NCI-H524 (cell line): ENCODE data around the gene GPR26.
A peak's percentile ranks its signal among the peaks of the same experiment; 100 is the strongest.

Experiments
- DNase-seq, 2 experiments: peaks; one replicate each; lab custom pipeline; 2025; lab: John Stamatoyannopoulos, UW

Gene GPR26

DNA sequence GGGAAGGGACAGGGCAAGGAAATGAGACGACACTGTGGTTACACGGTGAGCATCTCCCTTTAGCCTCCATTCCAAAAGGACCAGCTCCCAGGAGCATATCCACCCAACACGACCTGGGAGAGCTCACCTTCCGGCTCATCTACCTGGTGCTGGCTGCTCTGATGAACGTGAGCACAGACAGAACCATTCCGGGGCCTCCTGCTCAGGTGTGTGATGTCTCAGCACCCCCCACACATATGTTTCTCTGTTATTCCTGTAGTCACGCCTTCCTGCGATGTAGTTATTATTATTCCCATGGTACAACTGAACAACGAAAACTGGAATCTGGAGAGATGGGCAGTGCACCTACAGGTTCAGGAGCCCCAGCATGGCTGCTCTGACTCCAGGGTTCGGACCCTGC is 20.5 kb upstream of the GPR26 start:
- no peak for DNase-seq

DNA sequence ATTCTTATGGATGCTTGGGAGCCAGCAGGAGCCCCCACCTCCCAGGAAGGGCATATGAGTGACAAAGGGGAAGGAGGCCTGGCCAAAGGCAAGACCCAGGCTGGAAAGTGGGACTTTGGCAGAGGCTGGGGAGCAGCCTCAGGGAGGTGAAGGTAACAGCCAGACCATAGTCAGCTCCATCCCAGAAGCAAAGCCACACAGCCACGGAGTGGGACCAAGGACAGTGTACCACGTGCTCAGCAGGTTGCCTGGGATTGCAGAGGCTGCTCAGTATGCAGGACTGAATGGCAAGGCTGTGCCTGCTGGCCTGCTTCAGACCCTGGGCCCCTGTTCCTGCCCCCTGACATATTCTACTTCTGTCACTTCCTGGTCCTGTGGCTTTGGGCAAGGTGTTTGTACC is 17.6 kb upstream of the GPR26 start:
- DNase-seq = no peak

DNA sequence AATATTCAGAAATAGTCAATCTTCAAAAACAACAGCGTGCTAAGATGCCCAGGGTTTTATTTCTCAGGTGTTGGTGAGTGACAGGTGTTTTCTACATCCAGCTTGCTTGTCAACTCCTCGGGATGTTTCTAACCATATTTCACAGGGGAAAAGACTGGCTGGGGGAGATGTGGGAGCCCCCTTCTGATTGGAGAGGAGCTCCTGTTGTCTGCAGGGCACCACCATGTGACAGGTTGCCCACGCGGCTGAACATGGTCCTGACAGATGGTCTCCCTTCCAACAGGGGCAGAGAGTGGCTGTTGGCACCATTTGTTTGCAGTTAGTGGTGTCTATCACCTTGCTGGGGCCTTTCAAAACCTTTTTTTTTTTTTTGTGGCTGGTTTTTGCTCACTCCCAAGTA is 16.5 kb upstream of the GPR26 start:
- peak in 1 of 2 experiments; percentile 26 for DNase-seq

DNA sequence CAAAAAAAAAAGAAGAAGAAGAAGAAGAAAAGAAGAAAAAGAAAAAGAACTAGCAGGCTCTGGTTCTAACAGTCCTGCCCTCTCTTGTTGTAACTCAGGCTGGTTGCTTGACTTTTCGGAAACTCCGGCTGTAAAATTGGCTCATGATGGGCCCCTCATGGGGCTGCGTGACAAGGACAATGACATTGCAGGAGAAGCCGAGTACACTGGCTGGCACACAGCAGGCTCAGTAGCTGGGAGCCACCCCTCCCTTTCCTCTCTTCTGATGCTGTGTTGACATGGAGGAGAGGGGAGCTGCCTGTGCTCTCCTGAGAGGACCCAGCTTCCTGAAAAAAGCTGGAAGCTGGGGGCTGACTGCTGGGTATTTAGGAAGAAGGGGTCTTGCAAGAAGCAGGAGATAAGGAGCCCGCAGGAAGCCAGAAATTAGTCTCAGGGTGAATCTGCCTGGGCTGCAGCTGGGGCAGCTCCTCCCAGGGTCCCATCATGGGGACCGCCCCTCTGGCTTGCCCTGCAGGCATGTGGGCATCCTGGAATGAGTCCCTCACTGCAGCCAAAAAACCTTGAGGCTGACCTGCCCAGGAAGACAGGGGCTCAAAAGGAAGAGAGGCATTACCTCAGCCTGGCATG is 14.6 kb upstream of the GPR26 start:
- DNase-seq = no peak

DNA sequence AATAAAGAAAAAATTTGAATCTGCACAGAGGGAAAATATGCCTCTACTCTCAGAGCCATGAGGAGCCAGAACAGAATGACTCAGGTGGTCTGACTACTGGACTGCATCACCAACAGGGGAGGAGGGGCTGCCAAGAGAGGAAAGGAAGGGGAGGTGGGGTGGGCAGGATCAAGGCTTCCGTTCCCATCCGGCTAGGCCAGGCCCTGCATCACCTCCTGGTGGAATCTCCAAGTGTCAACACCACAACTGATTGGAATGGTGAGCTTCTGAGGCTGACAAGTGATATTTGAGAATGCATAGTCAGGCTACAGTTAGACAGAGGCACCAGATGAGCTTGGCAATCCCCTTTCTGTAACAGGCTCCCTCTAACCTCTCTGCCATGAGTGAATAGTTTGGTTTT is 10.4 kb upstream of the GPR26 start:
- DNase-seq = no peak

DNA sequence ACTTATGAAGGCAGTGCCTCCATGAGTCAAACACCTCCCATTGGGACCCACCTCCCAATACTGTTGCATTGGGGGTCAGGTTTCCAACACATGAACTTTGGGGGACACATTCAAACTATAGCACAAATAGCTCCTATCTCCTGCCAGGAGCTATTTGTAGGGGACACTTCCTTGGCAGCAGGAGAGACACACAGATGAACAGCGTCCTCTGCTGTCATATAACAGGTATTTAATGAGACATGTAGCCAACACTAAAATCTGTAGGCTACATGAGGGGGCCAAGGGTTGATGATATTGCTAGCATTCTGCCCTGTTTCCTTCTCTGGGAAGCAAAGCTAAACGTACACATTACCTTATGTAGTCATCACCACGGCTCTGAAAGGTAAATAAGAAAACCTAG is 2.6 kb upstream of the GPR26 start:
- DNase-seq = no peak

DNA sequence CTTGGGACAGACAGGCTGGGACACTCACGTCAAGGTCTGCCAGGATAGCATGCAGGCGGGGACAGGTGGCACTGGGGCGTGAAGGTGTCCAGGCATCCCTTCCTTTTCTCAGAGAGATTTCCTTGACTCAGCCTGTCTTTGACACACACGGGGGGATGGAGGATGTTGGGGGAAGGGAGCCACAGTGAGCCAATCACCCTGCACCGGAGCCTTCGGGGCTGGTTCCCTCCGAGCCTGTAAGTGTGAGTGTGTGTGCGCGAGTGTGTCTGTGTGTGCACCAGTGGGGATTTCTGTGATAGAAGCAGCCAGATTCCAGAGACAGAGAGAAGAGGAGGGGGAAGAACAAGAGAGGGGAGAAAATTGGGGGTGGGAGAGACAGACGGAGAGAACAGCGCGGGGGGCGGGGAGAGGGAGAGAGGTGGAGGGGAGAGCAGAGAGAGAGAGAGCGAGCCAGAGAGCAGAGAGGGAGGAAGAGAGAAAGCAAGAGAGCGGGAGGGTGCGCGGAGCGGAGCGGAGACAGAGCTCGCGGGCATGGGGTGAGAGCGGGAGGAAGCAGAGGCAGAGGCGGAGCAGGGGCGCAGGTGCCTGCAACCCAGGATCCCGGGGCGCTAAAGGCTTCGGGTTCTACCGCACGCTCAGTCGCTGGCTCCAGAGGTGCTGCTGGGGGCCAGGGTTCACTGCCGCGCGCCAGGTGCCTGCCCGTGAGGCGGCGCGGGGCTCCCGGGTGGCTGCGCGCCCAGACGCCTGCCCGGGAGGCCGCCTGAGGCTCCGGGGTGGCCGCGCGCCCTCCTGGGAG is 466 bp upstream of the GPR26 start:
- peak; percentile 8 to 36 for DNase-seq

DNA sequence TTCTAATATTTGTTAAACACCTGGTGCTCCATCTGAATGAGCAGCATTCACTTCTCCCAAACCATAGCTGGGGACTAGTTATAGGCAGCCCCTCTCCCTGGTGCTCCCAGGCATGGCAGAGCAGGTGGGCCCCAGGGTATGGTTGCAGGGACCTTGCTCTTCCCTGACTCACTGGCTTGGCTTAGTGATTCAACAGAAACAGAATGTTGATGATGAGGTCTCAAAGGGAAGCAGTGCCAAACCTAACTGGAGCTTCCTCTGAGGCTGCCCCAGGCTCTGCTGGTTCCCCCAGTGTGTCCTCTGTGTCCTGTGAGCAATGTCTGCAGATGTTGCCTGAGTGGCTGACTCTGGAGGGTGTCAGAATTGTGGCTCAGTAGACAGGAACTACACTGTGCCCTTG is 3.7 kb downstream of the GPR26 start:
- DNase-seq = no peak

DNA sequence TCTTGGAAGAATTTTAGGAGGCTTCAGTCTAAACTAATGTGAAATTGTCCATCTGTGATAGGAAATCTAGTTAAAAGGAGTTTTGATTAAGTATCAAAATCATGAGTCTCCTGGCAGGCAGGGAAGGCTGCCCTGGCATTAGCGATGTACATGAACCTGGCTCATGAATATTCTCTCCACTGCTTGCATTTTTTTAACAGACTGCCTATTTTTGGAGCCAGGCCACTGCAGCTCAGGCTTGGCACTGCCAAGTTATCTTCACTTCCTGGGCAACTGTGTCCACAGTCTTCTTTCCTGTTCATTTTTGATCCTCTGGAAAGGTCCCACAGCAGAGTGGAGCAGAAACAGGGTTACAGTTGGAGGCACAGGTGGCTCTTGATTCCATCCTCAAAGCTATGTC is 7.0 kb downstream of the GPR26 start:
- DNase-seq = no peak

DNA sequence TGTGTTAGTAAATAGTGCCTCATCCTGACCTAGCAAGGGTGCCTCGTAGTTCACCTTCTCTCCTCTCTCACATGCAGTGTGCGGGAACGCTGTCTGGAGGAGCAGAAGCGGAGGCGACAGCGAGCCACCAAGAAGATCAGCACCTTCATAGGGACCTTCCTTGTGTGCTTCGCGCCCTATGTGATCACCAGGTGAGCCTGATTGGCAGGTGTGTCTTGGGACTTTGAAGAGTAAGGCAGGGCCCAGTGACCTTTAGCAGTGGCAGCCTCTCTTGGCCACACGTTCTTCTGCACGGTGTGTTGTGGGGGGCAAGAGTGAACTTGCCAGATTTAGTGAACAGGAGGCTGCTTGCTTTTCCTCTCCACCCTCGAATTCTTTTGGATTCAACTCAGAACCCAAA is 8.6 kb downstream of the GPR26 start:
- no peak for DNase-seq

DNA sequence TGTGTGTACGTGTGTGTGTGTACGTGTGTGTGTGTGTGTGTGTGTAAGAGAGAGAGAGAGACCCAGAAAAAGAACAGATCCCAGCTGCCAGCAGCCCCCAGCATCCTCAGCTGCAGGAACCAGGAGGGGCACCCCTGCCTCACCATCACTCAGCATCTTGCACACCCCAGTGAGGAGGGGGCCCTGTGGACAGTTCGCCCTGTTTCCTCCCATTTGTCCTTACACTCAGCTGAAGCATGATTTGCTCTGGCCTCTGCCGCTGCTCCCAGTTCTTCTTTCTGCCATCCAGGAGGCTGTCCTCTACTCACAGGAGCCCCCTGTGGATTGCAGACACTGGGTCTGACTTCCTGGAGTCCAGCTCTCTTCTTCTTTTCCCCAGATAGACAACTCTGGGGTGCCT is 9.7 kb downstream of the GPR26 start:
- no peak for DNase-seq

DNA sequence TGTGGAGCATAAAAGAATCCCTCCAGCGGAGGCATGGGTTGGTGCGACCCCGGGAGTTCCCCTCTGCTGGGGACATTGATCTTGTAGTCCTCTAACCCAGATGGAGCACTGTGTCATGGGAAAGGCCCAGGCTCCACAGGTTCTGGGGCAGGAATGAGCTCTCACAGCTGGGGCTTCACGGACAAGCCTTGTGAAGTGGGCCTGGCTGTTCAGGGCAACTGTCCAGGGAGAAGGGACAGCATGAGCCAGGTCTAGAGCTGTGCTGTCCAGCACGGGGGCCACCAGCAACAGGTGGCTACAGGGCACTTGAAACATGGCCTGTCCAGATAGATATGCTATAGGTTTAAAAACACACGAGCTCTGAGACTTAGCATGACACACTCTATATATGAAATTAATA is 11.4 kb downstream of the GPR26 start:
- DNase-seq = no peak

DNA sequence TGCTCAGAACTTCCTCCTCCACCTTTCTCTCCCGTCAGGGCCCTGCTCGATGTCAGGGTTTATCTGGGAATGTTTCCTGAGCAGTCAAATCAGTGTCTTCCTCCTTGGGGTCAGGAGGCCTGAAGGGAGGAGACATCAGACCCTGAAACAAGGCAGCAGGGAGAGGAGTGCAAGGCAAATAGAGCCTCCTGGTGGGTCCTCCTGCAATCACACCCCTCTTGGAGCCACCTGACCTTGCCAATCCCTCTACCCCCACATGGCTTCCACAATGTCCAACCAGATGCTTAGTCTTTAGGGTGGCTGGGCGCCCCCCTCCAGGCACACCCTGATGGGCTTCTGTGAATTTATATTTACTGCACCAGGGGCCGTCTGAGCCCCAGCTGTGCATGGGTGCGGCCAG is 12.2 kb downstream of the GPR26 start:
- DNase-seq = peak in 1 of 2 experiments; percentile 2

DNA sequence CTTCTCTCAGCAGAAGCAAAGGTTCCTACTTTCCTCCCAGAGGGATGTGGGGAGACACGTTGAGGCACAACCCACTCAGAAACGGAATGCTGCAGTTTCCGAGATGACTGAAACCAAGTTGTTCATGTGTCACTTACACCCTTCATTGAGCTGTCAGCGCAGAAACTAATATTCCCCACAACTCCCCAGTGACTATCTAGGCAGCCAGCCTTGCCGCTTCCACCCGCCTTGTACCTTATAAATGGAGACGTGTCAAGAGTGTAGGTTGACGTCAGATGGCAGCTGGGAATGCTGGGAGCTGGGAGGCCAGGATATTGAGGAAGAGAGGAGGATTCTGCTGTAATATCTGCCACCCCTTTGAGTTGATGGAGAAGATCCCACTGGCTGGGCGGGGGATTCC is 15.1 kb downstream of the GPR26 start:
- DNase-seq = no peak

DNA sequence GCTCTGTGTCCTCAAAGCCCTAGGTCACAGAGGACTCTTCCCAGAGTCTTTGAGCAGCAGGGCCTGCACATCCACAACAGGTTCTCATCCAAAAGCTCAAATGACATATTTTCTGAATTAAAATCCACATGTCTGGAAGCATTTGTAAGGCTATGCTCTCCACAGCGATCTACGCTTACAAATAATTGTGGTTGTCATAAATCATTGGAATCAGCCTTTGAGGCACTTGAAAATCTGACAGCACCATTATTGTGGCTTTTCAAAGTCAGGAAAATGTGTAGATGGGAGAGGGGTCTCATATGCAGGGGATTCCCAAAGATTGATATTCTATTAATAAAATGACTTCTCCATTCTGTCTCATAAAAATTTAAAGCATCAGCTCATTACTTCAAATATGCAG is 16.3 kb downstream of the GPR26 start:
- no peak for DNase-seq

DNA sequence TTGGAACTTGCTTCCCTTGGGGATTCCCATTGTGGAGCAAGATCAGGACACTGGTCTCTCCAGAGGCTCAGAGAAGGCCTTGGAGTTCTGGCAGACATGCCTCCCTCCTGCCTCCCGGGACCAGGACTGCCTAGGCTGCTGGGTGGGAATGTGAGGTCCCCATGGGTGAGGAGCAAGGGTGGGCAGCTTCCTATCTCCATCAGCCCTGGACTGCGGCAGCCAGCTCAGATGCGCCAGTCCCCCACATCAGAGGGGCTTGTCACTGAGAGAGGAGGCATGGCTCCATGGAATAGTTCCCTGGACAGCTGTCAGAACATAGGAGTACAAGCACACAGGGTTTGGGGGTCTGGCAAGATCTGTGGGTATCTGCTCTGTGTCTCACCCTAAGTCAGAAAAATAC is 17.3 kb downstream of the GPR26 start:
- DNase-seq = no peak

DNA sequence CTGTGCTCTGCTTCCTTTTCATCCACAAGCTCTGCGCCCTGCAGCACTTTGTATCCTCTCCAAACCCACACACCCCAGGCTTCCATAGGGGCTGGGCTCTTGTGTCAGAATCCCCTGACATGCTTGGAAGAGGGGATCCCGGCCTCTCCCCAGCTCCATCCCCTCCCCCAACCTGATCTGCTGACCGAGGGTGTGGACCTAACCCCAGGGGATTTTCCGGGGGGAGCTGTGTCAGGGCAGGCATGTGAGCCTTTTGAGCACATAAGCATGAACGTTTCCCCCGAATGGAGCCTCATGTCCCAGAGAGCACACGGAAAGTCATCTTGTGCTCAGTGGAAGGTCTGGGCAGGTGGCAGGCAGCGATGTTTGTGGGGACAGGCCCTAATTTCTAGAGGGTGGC is 17.7 kb downstream of the GPR26 start:
- DNase-seq = no peak

DNA sequence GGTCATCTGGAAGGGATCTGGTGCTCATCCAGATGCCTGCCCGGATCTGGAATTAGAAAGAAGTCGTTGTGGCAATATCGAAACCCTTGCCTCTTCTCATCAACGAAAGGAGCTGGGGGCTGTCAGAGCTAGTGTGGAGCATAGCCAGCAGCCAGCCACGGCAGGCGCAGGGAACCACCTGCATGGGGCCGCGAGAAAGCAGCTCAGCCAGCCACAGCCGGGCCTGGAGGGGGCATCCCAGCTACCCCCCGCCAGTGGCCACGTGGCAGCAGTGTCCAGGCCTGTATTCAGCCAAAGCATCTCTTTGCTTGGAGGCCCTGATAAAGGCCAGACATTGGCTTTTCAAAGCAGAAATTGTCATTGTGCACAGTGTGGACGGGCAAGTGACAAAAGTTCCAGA is 19.1 kb downstream of the GPR26 start:
- no peak for DNase-seq

DNA sequence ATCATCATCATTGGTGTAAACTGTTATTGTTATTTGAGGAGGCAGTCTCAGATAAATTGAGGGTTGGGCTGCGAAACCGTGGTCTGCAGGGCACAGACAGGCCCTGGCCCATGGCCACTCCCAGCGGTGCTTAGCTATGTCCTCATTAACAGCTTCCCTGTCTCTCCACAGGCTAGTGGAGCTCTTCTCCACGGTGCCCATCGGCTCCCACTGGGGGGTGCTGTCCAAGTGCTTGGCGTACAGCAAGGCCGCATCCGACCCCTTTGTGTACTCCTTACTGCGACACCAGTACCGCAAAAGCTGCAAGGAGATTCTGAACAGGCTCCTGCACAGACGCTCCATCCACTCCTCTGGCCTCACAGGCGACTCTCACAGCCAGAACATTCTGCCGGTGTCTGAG is 21.6 kb downstream of the GPR26 start:
- peak in 1 of 2 experiments; percentile 11 for DNase-seq

DNA sequence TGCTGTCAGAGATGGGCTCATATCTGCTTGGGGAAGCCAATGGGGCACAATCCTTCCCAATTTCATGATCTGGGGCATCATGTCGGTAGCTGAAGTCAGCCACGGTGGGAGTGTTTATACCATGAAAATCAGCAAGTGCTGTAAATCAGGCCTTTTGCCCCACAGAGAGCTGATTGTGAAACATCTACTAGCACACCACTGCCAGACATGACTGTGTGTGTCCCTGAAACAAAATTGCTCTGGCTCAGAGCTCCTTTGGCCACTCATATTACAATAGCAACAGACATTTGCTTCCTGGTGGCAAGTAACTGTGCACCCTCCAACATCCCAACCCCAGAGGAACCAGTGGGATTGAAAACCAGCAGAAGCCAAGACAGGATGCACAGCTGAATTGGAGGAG is 23.7 kb downstream of the GPR26 start:
- DNase-seq = no peak

DNA sequence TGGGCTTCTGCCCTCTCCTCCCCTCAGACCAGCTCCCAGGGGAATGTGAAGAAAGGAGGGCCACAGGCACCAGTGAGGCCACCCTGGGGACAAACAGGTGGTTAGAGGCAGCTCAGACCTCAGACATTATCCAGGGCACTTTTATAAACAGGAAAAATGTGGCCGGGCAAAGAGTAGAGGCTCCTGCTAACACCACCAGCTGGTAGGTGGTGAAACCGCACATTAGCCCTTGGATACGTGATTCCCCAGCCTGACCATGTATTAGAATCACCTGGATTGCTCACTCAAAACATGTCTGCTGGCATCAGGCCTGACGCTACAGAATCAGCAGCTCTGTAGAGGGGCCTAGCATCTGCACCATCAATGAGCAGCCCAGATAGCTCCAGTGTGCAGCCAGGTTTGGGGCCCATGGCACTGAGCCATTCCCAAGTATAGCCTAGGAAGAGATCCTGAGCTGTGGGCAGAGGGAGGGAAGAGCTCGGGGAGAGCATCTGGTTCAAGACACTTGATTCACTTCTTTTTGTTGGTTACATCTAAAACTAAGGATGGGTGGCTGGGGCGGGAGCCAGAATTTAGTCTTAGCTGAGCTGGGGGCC is 37.1 kb downstream of the GPR26 start:
- peak in 1 of 2 experiments; percentile 0 for DNase-seq

DNA sequence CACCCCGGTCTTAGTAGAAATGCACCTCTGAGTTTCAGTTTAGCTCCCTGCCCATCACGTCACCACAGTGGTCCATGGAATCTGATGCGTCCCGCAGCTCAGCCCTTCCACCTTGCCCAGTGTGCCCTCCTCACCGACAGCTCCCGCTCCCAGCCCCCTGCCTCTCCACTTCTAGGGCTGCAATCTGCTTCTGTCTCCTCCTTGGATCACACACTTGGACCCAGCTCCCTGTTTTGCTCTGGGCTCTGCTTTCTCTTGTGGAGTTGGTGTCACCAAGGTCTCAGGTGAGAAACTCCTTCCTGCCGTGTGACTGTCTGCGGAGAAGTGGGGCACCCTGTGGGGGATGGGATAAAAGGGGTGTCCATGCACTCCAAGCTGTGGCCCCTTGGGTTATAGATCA is 37.9 kb downstream of the GPR26 start:
- DNase-seq = no peak

DNA sequence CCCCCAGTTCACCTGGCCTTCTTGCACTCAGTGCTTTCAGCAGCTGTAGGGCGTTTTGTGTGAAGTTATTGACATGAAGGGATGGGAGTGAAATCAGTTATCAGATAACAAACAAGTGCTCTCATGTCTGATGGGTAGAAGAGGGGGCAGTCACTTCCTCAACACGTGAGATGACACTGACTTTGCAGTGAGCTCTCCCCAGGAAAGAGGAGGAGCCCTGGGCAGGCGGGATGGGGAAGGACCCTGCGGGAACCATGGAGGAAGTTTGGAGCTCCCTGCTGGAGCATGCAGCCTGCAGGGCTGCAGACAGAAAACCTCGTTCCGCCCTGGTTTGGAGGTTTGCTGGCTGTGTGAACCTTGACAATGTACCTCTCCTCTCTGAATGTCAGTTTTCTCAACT is 38.7 kb downstream of the GPR26 start:
- DNase-seq = no peak

DNA sequence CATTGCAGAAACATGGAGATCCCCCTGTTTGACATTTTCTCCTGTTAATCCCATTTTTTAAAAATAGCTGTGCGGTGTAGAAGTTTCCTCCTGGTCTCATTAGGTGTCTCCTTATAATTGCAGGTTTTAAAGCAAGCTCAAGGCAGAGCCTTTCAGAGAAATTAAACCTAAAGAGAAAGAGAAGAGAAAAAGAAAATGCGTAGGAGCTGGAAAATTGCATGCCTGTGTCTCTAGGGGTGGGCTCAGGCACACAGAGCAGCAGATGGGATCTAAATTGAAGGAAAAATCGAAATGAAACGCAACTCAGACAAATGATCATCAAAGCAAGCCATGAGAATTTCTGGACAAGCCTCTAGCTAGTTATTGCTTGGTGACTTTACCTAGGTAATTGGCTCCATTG is 40.1 kb downstream of the GPR26 start:
- DNase-seq = no peak
